Panc1 (cell line): ENCODE measurements around the gene KCNQ1. TPM values are rescaled to one million over a fixed set of nuclear protein-coding genes. Genes with fewer than 3 reads are reported as not detected.

ENCODE experiments used
- ATAC-seq: fragments of 200-7000 bp; cut with Tn5 transposase; 2 replicates; pipeline ENCODE4 v1.9.1; 2020; ENCODE audit warnings: mild to moderate bottlenecking, moderate library complexity
- BruUV-seq: library from RNA; stranded (reverse); fragments of 400-500 nt; replicated peaks from 2 replicates; lab custom pipeline; 2021; lab: Mats Ljungman, UMichigan
- CTCF ChIA-PET: fragments of 300-600 bp; sonication (Branson Sonifier 250); formaldehyde crosslinking; loops from one replicate; lab custom pipeline; 2022; ENCODE audit warnings: antibody characterized with exemption; lab: Charles Lee
- POLR2A ChIA-PET: fragments of 300-600 bp; sonication (Branson Sonifier 250); formaldehyde crosslinking; loops from one replicate; lab custom pipeline; 2022; ENCODE audit warnings: antibody characterized with exemption; lab: Charles Lee
- DNase-seq: peaks from one replicate; pipeline ENCODE4 v3.0.0-alpha.2; 2010; ENCODE audit warnings: low read depth, low spot score
- H3K27ac ChIP-seq: 2 replicates; pipeline ENCODE4 v1.5.1; 2011; ENCODE audit warnings: mild to moderate bottlenecking, low read length, inconsistent platforms
- H3K27me3 ChIP-seq: fragments of 200-500 bp; sonication (Bioruptor generic); 2 replicates; pipeline ENCODE4 v1.6.0; 2014; ENCODE audit warnings: low read length, inconsistent platforms; ENCODE audit not compliant: control insufficient read depth, insufficient read depth
- H3K36me3 ChIP-seq: fragments of 200-500 bp; sonication (Bioruptor generic); 2 replicates; pipeline ENCODE4 v1.5.1; 2014; ENCODE audit warnings: inconsistent platforms, mild to moderate bottlenecking, low read length, moderate library complexity; ENCODE audit not compliant: control insufficient read depth, insufficient read depth
- H3K4me1 ChIP-seq: 2 replicates; pipeline ENCODE4 v1.5.1; 2011; ENCODE audit warnings: inconsistent platforms, mild to moderate bottlenecking, low read length, moderate library complexity; ENCODE audit not compliant: control insufficient read depth, insufficient read depth
- H3K4me3 ChIP-seq, 2 experiments: 2 replicates each; pipeline ENCODE4 v1.5.1; 2011 to 2012; ENCODE audit warnings: low read depth in 2 of 2, low read length in 2 of 2, mild to moderate bottlenecking in 2 of 2, inconsistent platforms in 1 of 2, moderate library complexity in 1 of 2
- H3K9me3 ChIP-seq: fragments of 200-500 bp; sonication (Bioruptor generic); 2 replicates; pipeline ENCODE4 v1.5.1; 2014; ENCODE audit warnings: low read depth, mild to moderate bottlenecking, inconsistent platforms, low read length, moderate library complexity; ENCODE audit not compliant: control insufficient read depth, insufficient read depth
- POLR2AphosphoS5 ChIP-seq: IDR thresholded peaks from 2 replicates; pipeline ENCODE4 v1.6.1; 2012; ENCODE audit warnings: mild to moderate bottlenecking, low read depth, low read length, moderate library complexity
- SIN3A ChIP-seq: IDR thresholded peaks from 2 replicates; pipeline ENCODE4 v1.6.1; 2012; ENCODE audit warnings: low read depth, mild to moderate bottlenecking, low read length, moderate library complexity, borderline replicate concordance; ENCODE audit not compliant: insufficient read depth
- TCF7L2 ChIP-seq: IDR thresholded peaks from 2 replicates; pipeline ENCODE4 v1.6.1; 2011; ENCODE audit warnings: mild to moderate bottlenecking, low read depth, low read length, inconsistent platforms
- in situ Hi-C: cut with HindIII; loops from 2 replicates; pipeline ENCODE4 v1.10.0; 2016; ENCODE audit warnings: low sequenced_read_pairs, low pct_unique_long_range_greater_than_20kb
- intact Hi-C: fragments of 100-400 bp; cut with micrococcal nuclease; formaldehyde crosslinking; loops from one replicate; pipeline ENCODE4 v1.10.0; 2022; ENCODE audit not compliant: unreplicated experiment
- total RNA-seq: library from RNA; stranded (reverse); gene quantifications from one replicate; pipeline ENCODE4 v1.2.1, GENCODE V29; 2021; ENCODE audit not compliant: unreplicated experiment
- TF ChIP-seq, protein P1 (sequence below): fragments of 450-650 bp; IDR thresholded peaks from 2 replicates; pipeline ENCODE4 v1.5.1; 2017; ENCODE audit warnings: mild to moderate bottlenecking
- TF ChIP-seq, protein P2 (sequence below), 2 experiments: IDR thresholded peaks; 2 replicates each; pipeline ENCODE4 v1.6.1; 2011 to 2012; ENCODE audit warnings: low read depth in 2 of 2, control low read depth in 1 of 2, low read length in 1 of 2, mild to moderate bottlenecking in 1 of 2, moderate library complexity in 1 of 2; ENCODE audit not compliant: insufficient read depth in 1 of 2

The KCNQ1 gene
- total RNA-seq, 1 experiment from 2014 or later: 1.0 TPM

DNA sequence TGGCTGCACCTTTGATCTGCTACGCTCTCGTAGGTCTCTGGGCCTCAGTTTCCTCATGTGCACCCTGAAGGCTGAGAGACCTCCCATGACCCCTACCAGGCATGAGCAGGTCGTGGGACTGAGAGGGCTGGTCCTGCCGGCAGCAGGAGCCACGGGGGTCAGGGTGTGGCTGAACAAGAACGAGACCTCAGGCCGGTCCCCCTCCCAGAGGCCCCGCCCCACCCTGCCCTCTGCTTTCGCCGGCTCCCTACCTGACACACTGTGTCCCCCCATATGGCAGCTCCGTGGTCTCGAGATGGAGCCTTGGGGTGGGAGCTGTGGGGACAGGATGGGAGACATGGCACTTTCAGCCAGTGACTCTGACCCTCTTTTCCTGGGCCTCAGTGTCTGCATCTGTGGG, 400.2 kb downstream of the KCNQ1 start:
- TF ChIP-seq POLR2AphosphoS5: no peak
- TF ChIP-seq, protein P1, sequence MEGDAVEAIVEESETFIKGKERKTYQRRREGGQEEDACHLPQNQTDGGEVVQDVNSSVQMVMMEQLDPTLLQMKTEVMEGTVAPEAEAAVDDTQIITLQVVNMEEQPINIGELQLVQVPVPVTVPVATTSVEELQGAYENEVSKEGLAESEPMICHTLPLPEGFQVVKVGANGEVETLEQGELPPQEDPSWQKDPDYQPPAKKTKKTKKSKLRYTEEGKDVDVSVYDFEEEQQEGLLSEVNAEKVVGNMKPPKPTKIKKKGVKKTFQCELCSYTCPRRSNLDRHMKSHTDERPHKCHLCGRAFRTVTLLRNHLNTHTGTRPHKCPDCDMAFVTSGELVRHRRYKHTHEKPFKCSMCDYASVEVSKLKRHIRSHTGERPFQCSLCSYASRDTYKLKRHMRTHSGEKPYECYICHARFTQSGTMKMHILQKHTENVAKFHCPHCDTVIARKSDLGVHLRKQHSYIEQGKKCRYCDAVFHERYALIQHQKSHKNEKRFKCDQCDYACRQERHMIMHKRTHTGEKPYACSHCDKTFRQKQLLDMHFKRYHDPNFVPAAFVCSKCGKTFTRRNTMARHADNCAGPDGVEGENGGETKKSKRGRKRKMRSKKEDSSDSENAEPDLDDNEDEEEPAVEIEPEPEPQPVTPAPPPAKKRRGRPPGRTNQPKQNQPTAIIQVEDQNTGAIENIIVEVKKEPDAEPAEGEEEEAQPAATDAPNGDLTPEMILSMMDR: no peak
- TF ChIP-seq, protein P2, sequence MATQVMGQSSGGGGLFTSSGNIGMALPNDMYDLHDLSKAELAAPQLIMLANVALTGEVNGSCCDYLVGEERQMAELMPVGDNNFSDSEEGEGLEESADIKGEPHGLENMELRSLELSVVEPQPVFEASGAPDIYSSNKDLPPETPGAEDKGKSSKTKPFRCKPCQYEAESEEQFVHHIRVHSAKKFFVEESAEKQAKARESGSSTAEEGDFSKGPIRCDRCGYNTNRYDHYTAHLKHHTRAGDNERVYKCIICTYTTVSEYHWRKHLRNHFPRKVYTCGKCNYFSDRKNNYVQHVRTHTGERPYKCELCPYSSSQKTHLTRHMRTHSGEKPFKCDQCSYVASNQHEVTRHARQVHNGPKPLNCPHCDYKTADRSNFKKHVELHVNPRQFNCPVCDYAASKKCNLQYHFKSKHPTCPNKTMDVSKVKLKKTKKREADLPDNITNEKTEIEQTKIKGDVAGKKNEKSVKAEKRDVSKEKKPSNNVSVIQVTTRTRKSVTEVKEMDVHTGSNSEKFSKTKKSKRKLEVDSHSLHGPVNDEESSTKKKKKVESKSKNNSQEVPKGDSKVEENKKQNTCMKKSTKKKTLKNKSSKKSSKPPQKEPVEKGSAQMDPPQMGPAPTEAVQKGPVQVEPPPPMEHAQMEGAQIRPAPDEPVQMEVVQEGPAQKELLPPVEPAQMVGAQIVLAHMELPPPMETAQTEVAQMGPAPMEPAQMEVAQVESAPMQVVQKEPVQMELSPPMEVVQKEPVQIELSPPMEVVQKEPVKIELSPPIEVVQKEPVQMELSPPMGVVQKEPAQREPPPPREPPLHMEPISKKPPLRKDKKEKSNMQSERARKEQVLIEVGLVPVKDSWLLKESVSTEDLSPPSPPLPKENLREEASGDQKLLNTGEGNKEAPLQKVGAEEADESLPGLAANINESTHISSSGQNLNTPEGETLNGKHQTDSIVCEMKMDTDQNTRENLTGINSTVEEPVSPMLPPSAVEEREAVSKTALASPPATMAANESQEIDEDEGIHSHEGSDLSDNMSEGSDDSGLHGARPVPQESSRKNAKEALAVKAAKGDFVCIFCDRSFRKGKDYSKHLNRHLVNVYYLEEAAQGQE (IDR thresholded peaks at IDR 0.05; ENCODE audit: insufficient read depth in 1 of 2, low read depth in 2 of 2, low read length in 1 of 2): no peak
- TF ChIP-seq SIN3A: no peak
- TF ChIP-seq TCF7L2: no peak
- ChIA-PET POLR2A (no interaction called here), CTCF (no interaction called here)
- Histone ChIP-seq H3K27ac (no peak overlapping the region), H3K4me1 (no peaks in the 10 kb centered on the region; the same call in 1 of the 2 replicates), H3K27me3 (no peaks in the 10 kb centered on the region), H3K9me3 (no peaks in the 10 kb centered on the region), H3K4me3 (no peak overlapping the region), H3K36me3 (no peaks in the 10 kb centered on the region)
- in situ Hi-C loops (no loop called here), intact Hi-C loops (no loop called here)
- DNase-seq (no peak), ATAC-seq (no peak)
- no TSS peak for BruUV-seq

DNA sequence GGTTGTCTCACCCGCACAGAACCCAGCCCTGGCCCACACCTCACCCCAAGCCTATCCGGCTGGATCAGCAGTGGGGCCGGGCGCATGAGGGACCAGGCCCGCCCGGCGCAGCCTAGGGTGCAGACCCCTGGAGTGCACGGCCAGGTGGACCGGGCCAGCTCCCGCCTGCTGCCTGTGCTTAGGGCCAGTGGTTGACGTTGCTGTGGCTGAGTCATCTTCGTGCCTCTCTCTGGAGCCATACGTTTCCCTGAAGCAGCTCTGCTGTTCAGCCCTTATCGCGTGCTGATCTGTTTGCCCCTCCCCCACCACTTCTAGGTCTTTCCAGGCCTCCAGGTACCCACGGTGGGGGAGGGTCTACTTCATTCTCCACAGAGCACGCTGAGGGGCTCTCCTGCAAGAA, 401.2 kb downstream of the KCNQ1 start:
- in situ Hi-C loops: no loop called here
- CTCF ChIA-PET: no interaction called here
- TF ChIP-seq SIN3A: no peak
- TF ChIP-seq, protein P2 (IDR thresholded peaks at IDR 0.05; ENCODE audit: insufficient read depth in 1 of 2, low read depth in 2 of 2, low read length in 1 of 2): no peak
- TF ChIP-seq TCF7L2: no peak
- TF ChIP-seq, protein P1: no peak
- TF ChIP-seq POLR2AphosphoS5: no peak
- H3K27me3 ChIP-seq: no peaks in the 10 kb centered on the region
- no TSS peak for BruUV-seq
- no peaks in the 10 kb centered on the region for H3K9me3 ChIP-seq
- DNase-seq (no peak), ATAC-seq (no peak)
- no peak overlapping the region for H3K27ac ChIP-seq
- H3K4me3 ChIP-seq: no peak overlapping the region
- intact Hi-C loops: no loop called here
- POLR2A ChIA-PET: no interaction called here
- H3K4me1 ChIP-seq: no peaks in the 10 kb centered on the region; the same call in 1 of the 2 replicates
- H3K36me3 ChIP-seq: no peaks in the 10 kb centered on the region
